WTC11 (cell line): Measurements from ENCODE around the gene LTBP3. TPM values are rescaled to one million over a fixed set of nuclear protein-coding genes. Genes with fewer than 3 reads are reported as not detected.

ENCODE experiments used
- ATAC-seq: fragments of 200-7000 bp; cut with Tn5 transposase; 2 replicates; pipeline ENCODE4 v1.10.0; 2021; ENCODE audit warnings: mild to moderate bottlenecking, moderate library complexity
- CTCF ChIA-PET: fragments of 300-600 bp; sonication (Branson Sonifier 250); formaldehyde crosslinking; loops from one replicate; lab custom pipeline; 2021; ENCODE audit warnings: antibody characterized with exemption; lab: Charles Lee
- POLR2A ChIA-PET: fragments of 350-600 bp; sonication (Branson Sonifier 250); formaldehyde crosslinking; loops from one replicate; lab custom pipeline; 2021; ENCODE audit warnings: antibody characterized with exemption; lab: Charles Lee
- DNase-seq: peaks from one replicate; pipeline ENCODE4 v3.0.0; 2021; ENCODE audit warnings: low spot score
- H3K27ac Mint-ChIP-seq: 2 replicates; pipeline ENCODE4 v1.8.0; 2021; ENCODE audit warnings: mixed read lengths
- H3K27me3 Mint-ChIP-seq: 2 replicates; pipeline ENCODE4 v1.8.0; 2021; ENCODE audit warnings: low read depth, mild to moderate bottlenecking, moderate library complexity, mixed read lengths
- H3K36me3 Mint-ChIP-seq: 2 replicates; pipeline ENCODE4 v1.8.0; 2021; ENCODE audit warnings: mixed read lengths
- H3K4me1 Mint-ChIP-seq: 2 replicates; pipeline ENCODE4 v1.8.0; 2022; ENCODE audit warnings: mixed read lengths
- H3K4me3 Mint-ChIP-seq: 2 replicates; pipeline ENCODE4 v1.8.0; 2021; ENCODE audit warnings: mild to moderate bottlenecking, moderate library complexity, mixed read lengths
- H3K9me3 Mint-ChIP-seq: 2 replicates; pipeline ENCODE4 v1.8.0; 2021; ENCODE audit warnings: mixed read lengths
- CREB1 ChIP-seq: sonication (generic); formaldehyde crosslinking; IDR thresholded peaks from 2 replicates; pipeline ENCODE4 v1.8.0; 2023; ENCODE audit warnings: mild to moderate bottlenecking, missing genetic modification reagents
- ETV6 ChIP-seq: sonication (generic); formaldehyde crosslinking; IDR thresholded peaks from 2 replicates; pipeline ENCODE4 v1.8.1; 2022; ENCODE audit warnings: mild to moderate bottlenecking, missing genetic modification reagents
- FOXK1 ChIP-seq: sonication (generic); formaldehyde crosslinking; IDR thresholded peaks from 2 replicates; pipeline ENCODE4 v1.8.0; 2022; ENCODE audit warnings: mild to moderate bottlenecking, moderate library complexity, missing genetic modification reagents
- FOXP1 ChIP-seq: sonication (generic); formaldehyde crosslinking; IDR thresholded peaks from 2 replicates; pipeline ENCODE4 v1.8.0; 2022; ENCODE audit warnings: missing genetic modification reagents, mild to moderate bottlenecking, moderate library complexity, borderline replicate concordance
- FOXP4 ChIP-seq: sonication (generic); formaldehyde crosslinking; IDR thresholded peaks from 2 replicates; pipeline ENCODE4 v1.8.0; 2022; ENCODE audit warnings: mild to moderate bottlenecking, missing genetic modification reagents
- GABPB1 ChIP-seq: sonication (generic); formaldehyde crosslinking; IDR thresholded peaks from 2 replicates; pipeline ENCODE4 v1.8.1; 2023; ENCODE audit warnings: mild to moderate bottlenecking, missing genetic modification reagents
- HMGXB4 ChIP-seq: sonication (generic); formaldehyde crosslinking; IDR thresholded peaks from 2 replicates; pipeline ENCODE4 v1.8.1; 2023; ENCODE audit warnings: mild to moderate bottlenecking, moderate library complexity, missing genetic modification reagents
- IRF1 ChIP-seq: sonication (generic); formaldehyde crosslinking; IDR thresholded peaks from 2 replicates; pipeline ENCODE4 v1.8.0; 2023; ENCODE audit warnings: missing genetic modification reagents
- JAZF1 ChIP-seq: fragments of 250-450 bp; sonication (Bioruptor Pico); IDR thresholded peaks from 2 replicates; pipeline ENCODE4 v1.9.0; 2021; ENCODE audit warnings: moderate library complexity, mild to moderate bottlenecking, inconsistent platforms
- MAX ChIP-seq: sonication (generic); formaldehyde crosslinking; IDR thresholded peaks from 2 replicates; pipeline ENCODE4 v1.8.0; 2022; ENCODE audit warnings: mild to moderate bottlenecking, missing genetic modification reagents
- NFE2L1 ChIP-seq: sonication (generic); formaldehyde crosslinking; IDR thresholded peaks from 2 replicates; pipeline ENCODE4 v1.8.1; 2023; ENCODE audit warnings: missing genetic modification reagents
- NFYB ChIP-seq: sonication (generic); formaldehyde crosslinking; conservative IDR thresholded peaks from 2 replicates; pipeline ENCODE4 v1.8.0; 2022; ENCODE audit warnings: low read depth, missing genetic modification reagents
- PREB ChIP-seq: sonication (generic); formaldehyde crosslinking; IDR thresholded peaks from 2 replicates; pipeline ENCODE4 v1.8.1; 2022; ENCODE audit warnings: mild to moderate bottlenecking, missing genetic modification reagents, moderate library complexity, borderline replicate concordance
- PRRX2 ChIP-seq: fragments of 250-450 bp; sonication (Bioruptor Pico); IDR thresholded peaks from 2 replicates; pipeline ENCODE4 v1.8.0; 2021; ENCODE audit warnings: mild to moderate bottlenecking
- RELA ChIP-seq: sonication (generic); formaldehyde crosslinking; IDR thresholded peaks from 2 replicates; pipeline ENCODE4 v1.8.1; 2022; ENCODE audit warnings: missing genetic modification reagents, mild to moderate bottlenecking, borderline replicate concordance
- SMAD4 ChIP-seq: sonication (generic); formaldehyde crosslinking; IDR thresholded peaks from 2 replicates; pipeline ENCODE4 v1.8.0; 2022; ENCODE audit warnings: mild to moderate bottlenecking, missing genetic modification reagents
- SP1 ChIP-seq: sonication (generic); formaldehyde crosslinking; conservative IDR thresholded peaks from 2 replicates; pipeline ENCODE4 v1.8.1; 2022; ENCODE audit warnings: missing genetic modification reagents
- STAT6 ChIP-seq: sonication (generic); formaldehyde crosslinking; conservative IDR thresholded peaks from 2 replicates; pipeline ENCODE4 v1.8.1; 2023; ENCODE audit warnings: mild to moderate bottlenecking, low read depth, missing genetic modification reagents, moderate library complexity
- USF2 ChIP-seq: sonication (generic); formaldehyde crosslinking; IDR thresholded peaks from 2 replicates; pipeline ENCODE4 v1.8.1; 2023; ENCODE audit warnings: mild to moderate bottlenecking, missing genetic modification reagents, moderate library complexity
- ZBTB43 ChIP-seq: sonication (generic); formaldehyde crosslinking; IDR thresholded peaks from 2 replicates; pipeline ENCODE4 v1.8.1; 2023; ENCODE audit warnings: mild to moderate bottlenecking, missing genetic modification reagents
- ZNF219 ChIP-seq: sonication (generic); formaldehyde crosslinking; IDR thresholded peaks from 2 replicates; pipeline ENCODE4 v1.8.0; 2023; ENCODE audit warnings: missing genetic modification reagents, mild to moderate bottlenecking, borderline replicate concordance
- ZNF263 ChIP-seq: sonication (generic); formaldehyde crosslinking; IDR thresholded peaks from 2 replicates; pipeline ENCODE4 v1.8.1; 2022; ENCODE audit warnings: low read depth, mild to moderate bottlenecking, moderate library complexity, missing genetic modification reagents
- ZNF671 ChIP-seq: fragments of 250-450 bp; sonication (Bioruptor Pico); IDR thresholded peaks from 2 replicates; pipeline ENCODE4 v1.8.0; 2021; ENCODE audit warnings: mild to moderate bottlenecking
- total RNA-seq: library from RNA; stranded (reverse); gene quantifications from 3 replicates; pipeline ENCODE4 v1.2.3, GENCODE V29; 2021

The LTBP3 gene
- total RNA-seq, 1 experiment from 2014 or later = 20.7 TPM

GRCh38 chr11:65571420-65571819 lies 13.3 kb upstream of the LTBP3 start (continued):
- TF ChIP-seq PRRX2 (CRISPR knock-in tag) (no peak), ZNF671 (CRISPR knock-in tag) (no peak), ZNF219 (CRISPR knock-in tag) (no peak), STAT6 (CRISPR knock-in tag) (no peak)
- TF ChIP-seq, all 79 proteins: peak for 0

- CTCF ChIA-PET = interaction anchor here (0.5 to 6.1 kb wide), 29 partner anchors 10 to 904 kb away, joined by 3 to 270 read pairs (median 4); partner anchors contain the start of genes FIBP, KCNK7, LTBP3 and MAP3K11
- no peaks in the 10 kb centered on the region for H3K9me3 Mint-ChIP-seq
- peaks cover 7% of the 10 kb centered on the region for H3K27me3 Mint-ChIP-seq
- H3K27ac Mint-ChIP-seq = peak within 1 kb of the TSS; percentile 98
- peak; percentile 75 for ATAC-seq
- H3K4me1 Mint-ChIP-seq = peaks cover 41% of the 10 kb centered on the region
- H3K36me3 Mint-ChIP-seq = 0 out of 2 replicates have a peak, but pooled peaks cover 3% of the 10 kb centered on the region
- peak; percentile 98 for DNase-seq
- POLR2A ChIA-PET = interaction anchor here (1.0 to 1.5 kb wide), 8 partner anchors 10 to 62 kb away, joined by 3 to 10 read pairs (median 3); no protein-coding TSS in a partner anchor
- peak within 1 kb of the TSS; percentile 99 for H3K4me3 Mint-ChIP-seq
- TF ChIP-seq ETV6 (CRISPR knock-in tag) = peak; percentile 95
- no peak for TF ChIP-seq ZNF219 (CRISPR knock-in tag)
- TF ChIP-seq PREB (CRISPR knock-in tag) = no peak
- peak; percentile 79 for TF ChIP-seq IRF1 (CRISPR knock-in tag)
- peak; percentile 100 for TF ChIP-seq SP1 (CRISPR knock-in tag)
- peak; percentile 92 for TF ChIP-seq GABPB1 (CRISPR knock-in tag)
- peak; percentile 95 for TF ChIP-seq HMGXB4 (CRISPR knock-in tag)
- TF ChIP-seq JAZF1 (CRISPR knock-in tag) = no peak
- TF ChIP-seq NFYB (CRISPR knock-in tag) = peak; percentile 12; the same call in 1 of the 2 replicates
- no peak for TF ChIP-seq RELA
- TF ChIP-seq CREB1 = peak; percentile 85; the same call in 1 of the 2 replicates
- peak; percentile 81 for TF ChIP-seq FOXP4 (CRISPR knock-in tag)
- no peak for TF ChIP-seq SMAD4
- peak; percentile 60; the same call in 1 of the 2 replicates for TF ChIP-seq NFE2L1 (CRISPR knock-in tag)
- TF ChIP-seq ZBTB43 (CRISPR knock-in tag) = peak; percentile 52; the same call in 1 of the 2 replicates
- peak; percentile 85 for TF ChIP-seq MAX (CRISPR knock-in tag)
- TF ChIP-seq FOXP1 (CRISPR knock-in tag) = peak; percentile 85; the same call in 1 of the 2 replicates
- peak; percentile 100 for TF ChIP-seq FOXK1 (CRISPR knock-in tag)
- 0 out of 2 replicates have a peak, but pooled peaks have one; percentile 41 for TF ChIP-seq USF2 (CRISPR knock-in tag)
- TF ChIP-seq ZNF263 (CRISPR knock-in tag) = no peak
Measured at GRCh38 chr11:65569973-65570918, 12.1 kb upstream of the LTBP3 start, which contains the start of gene ZNRD2. ZNRD2 (plus strand) TSS chr11:65570477; CDS start chr11:65570492, 15 bp downstream.
